ENCODE measurements around the gene TCF7L2. TPM values are rescaled to one million over a fixed set of nuclear protein-coding genes. Genes with fewer than 3 reads are reported as not detected.

Gene TCF7L2
- total RNA-seq, 1 donor from 2014 or later: 88.2 TPM

DNA sequence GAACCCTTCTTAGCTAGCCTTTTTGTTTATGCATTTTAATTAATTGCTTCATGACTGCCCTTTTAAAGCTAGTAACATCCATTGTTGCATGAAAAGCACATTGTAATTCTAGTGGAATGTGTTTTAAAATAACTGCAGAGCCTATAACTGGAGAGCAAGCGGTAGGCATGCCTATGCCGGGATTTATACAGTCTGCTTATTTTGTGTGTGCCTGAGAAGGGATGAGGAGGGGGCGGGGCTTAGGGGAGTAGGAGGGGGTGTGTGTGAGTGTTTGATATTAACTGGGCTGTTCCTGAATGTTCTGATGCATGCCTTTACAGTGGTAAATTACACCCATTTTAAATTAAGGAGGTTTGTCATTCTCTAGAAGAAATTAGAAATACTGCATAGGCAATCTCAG is 208.1 kb downstream of the TCF7L2 start:
- TF ChIP-seq, protein P1, sequence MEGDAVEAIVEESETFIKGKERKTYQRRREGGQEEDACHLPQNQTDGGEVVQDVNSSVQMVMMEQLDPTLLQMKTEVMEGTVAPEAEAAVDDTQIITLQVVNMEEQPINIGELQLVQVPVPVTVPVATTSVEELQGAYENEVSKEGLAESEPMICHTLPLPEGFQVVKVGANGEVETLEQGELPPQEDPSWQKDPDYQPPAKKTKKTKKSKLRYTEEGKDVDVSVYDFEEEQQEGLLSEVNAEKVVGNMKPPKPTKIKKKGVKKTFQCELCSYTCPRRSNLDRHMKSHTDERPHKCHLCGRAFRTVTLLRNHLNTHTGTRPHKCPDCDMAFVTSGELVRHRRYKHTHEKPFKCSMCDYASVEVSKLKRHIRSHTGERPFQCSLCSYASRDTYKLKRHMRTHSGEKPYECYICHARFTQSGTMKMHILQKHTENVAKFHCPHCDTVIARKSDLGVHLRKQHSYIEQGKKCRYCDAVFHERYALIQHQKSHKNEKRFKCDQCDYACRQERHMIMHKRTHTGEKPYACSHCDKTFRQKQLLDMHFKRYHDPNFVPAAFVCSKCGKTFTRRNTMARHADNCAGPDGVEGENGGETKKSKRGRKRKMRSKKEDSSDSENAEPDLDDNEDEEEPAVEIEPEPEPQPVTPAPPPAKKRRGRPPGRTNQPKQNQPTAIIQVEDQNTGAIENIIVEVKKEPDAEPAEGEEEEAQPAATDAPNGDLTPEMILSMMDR (IDR thresholded peaks at IDR 0.05): no peak
- H3K36me3 Mint-ChIP-seq (ENCODE audit: unreplicated experiment): peaks cover 69% of the 10 kb centered on the region
- H3K27ac Mint-ChIP-seq (ENCODE audit: unreplicated experiment): peak overlapping the region; percentile 52
- peaks cover 23% of the 10 kb centered on the region for H3K4me1 Mint-ChIP-seq (ENCODE audit: unreplicated experiment)
- no peak for DNase-seq (ENCODE audit: extremely low spot score, unreplicated experiment)
- no peak overlapping the region for H3K4me3 Mint-ChIP-seq (ENCODE audit: unreplicated experiment)
- no peaks in the 10 kb centered on the region for H3K9me3 Mint-ChIP-seq (ENCODE audit: unreplicated experiment)
- H3K27me3 Mint-ChIP-seq (ENCODE audit: unreplicated experiment): no peaks in the 10 kb centered on the region

DNA sequence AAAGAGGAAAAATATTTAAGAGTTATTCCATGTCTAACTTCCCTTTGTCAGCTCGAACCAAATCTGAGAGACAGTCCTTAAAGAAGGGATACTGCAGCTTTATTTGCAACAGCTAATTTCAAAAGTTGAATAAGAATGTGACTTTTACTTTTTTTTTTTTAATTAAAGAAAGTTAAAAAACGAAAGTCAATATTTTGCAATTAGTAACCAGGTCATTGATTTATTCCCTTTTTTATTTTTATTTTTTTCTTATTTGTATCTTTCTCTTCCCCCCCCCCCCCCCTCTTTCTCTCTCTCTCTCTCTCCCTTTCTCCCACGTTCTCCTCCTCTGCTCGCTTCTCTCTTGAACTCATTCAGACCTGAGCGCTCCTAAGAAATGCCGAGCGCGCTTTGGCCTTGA is 209.5 kb downstream of the TCF7L2 start:
- Mint-ChIP-seq H3K36me3 (ENCODE audit: unreplicated experiment) (peaks cover 61% of the 10 kb centered on the region), H3K27ac (ENCODE audit: unreplicated experiment) (peak overlapping the region; percentile 47), H3K4me1 (ENCODE audit: unreplicated experiment) (peaks cover 30% of the 10 kb centered on the region)

DNA sequence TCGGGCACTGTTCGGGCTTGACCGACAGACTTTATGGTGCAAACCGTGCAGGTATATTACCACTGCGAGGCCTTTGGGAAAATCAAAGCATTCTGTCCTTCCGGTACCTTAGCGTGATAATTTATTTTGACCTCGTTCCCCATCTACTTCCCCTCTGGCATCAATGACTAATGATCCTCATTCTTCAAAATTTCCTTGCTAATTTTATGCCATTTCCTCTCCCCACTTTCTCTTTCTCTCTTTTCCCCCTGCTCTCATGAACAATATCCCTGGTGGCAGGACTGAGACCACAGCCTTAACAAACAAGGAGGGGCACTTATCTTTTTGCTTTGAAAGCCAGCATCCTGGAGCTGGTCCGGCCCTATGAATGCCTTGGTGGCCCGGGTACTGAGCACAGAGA is 210.6 kb downstream of the TCF7L2 start:
- Mint-ChIP-seq H3K4me1 (ENCODE audit: unreplicated experiment) (peaks cover 30% of the 10 kb centered on the region), H3K4me3 (ENCODE audit: unreplicated experiment) (no peak overlapping the region), H3K27ac (ENCODE audit: unreplicated experiment) (no peak overlapping the region), H3K9me3 (ENCODE audit: unreplicated experiment) (no peaks in the 10 kb centered on the region), H3K36me3 (ENCODE audit: unreplicated experiment) (peaks cover 56% of the 10 kb centered on the region), H3K27me3 (ENCODE audit: unreplicated experiment) (no peaks in the 10 kb centered on the region)
- no peak for DNase-seq (ENCODE audit: extremely low spot score, unreplicated experiment)
- TF ChIP-seq, protein P1 (IDR thresholded peaks at IDR 0.05): no peak

More for the DNA sequence above, 209.5 kb downstream of the TCF7L2 start:
- Mint-ChIP-seq H3K27me3 (ENCODE audit: unreplicated experiment) (no peaks in the 10 kb centered on the region), H3K4me3 (ENCODE audit: unreplicated experiment) (no peak overlapping the region), H3K9me3 (ENCODE audit: unreplicated experiment) (no peaks in the 10 kb centered on the region)
- DNase-seq (ENCODE audit: extremely low spot score, unreplicated experiment): no peak
- TF ChIP-seq, protein P1 (IDR thresholded peaks at IDR 0.05): no peak

DNA sequence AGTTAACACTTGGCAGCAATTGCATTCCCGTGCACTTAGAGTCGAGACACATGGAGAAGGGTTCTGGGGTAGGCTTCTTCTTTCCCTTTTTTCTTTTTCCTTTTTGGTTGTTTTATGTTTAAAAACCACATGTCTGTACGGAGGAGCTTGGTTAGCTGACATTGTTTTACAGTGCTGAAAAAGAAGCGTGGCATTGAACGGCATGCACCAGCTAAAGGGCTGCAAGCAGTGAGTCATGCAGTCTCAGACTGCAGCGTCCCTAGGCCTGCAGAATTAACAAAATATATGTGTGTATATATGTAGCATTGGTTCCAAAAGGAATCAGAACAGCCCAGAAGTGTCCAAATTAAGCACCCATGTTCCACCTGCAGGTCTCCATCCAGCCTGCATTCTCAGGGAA is 211.0 kb downstream of the TCF7L2 start:
- Mint-ChIP-seq H3K36me3 (ENCODE audit: unreplicated experiment) (peaks cover 58% of the 10 kb centered on the region), H3K27me3 (ENCODE audit: unreplicated experiment) (no peaks in the 10 kb centered on the region)

DNA sequence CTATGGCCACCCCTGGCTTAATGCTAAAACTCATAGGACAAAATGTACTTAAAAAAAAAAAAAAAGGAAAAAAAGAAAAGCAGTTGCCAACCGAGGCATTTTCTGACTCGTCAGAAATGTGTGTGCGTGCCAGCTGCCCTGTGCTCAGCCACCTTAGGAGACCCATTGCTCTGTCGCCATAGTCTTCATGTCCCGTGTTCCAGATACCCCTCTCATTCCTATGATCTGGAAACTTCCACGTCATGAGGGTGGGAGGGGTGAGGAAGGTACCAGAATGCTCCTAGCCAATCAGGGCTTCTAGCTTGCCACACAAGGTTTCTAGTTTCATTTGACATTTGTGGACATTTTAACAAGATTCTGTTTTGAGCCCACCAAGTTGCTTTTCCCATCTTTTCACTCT is 212.9 kb downstream of the TCF7L2 start:
- Mint-ChIP-seq H3K9me3 (ENCODE audit: unreplicated experiment) (no peaks in the 10 kb centered on the region), H3K4me1 (ENCODE audit: unreplicated experiment) (peaks cover 34% of the 10 kb centered on the region), H3K27me3 (ENCODE audit: unreplicated experiment) (no peaks in the 10 kb centered on the region), H3K36me3 (ENCODE audit: unreplicated experiment) (peaks cover 61% of the 10 kb centered on the region), H3K27ac (ENCODE audit: unreplicated experiment) (peak overlapping the region; percentile 32), H3K4me3 (ENCODE audit: unreplicated experiment) (no peak overlapping the region)
- TF ChIP-seq, protein P1 (IDR thresholded peaks at IDR 0.05): no peak
- DNase-seq (ENCODE audit: extremely low spot score, unreplicated experiment): no peak

More for the DNA sequence above, 211.0 kb downstream of the TCF7L2 start:
- H3K27ac Mint-ChIP-seq (ENCODE audit: unreplicated experiment): peak overlapping the region; percentile 23
- no peak for DNase-seq (ENCODE audit: extremely low spot score, unreplicated experiment)
- no peak overlapping the region for H3K4me3 Mint-ChIP-seq (ENCODE audit: unreplicated experiment)
- H3K9me3 Mint-ChIP-seq (ENCODE audit: unreplicated experiment): no peaks in the 10 kb centered on the region
- peaks cover 30% of the 10 kb centered on the region for H3K4me1 Mint-ChIP-seq (ENCODE audit: unreplicated experiment)
- TF ChIP-seq, protein P1 (IDR thresholded peaks at IDR 0.05): no peak
